Neural cell (in vitro differentiated cells): ENCODE measurements around the gene LBX2.

Experiments used
- CTCF ChIP-seq: fragments of 450-650 bp; IDR thresholded peaks from 2 replicates; pipeline ENCODE4 v1.5.1; 2014; ENCODE audit warnings: antibody characterized with exemption, mild to moderate bottlenecking, moderate library complexity; ENCODE audit not compliant: poor library complexity, severe bottlenecking
- EP300 ChIP-seq: fragments of 450-650 bp; conservative IDR thresholded peaks from 2 replicates; pipeline ENCODE4 v1.6.1; 2014; ENCODE audit warnings: antibody characterized with exemption, mild to moderate bottlenecking, moderate library complexity; ENCODE audit not compliant: poor library complexity, severe bottlenecking
- EZH2 ChIP-seq: fragments of 200-600, 300-800 bp; shearing (Covaris generic), sonication (generic); IDR thresholded peaks from 2 replicates; pipeline ENCODE4 v1.6.1; 2014; ENCODE audit warnings: antibody characterized with exemption, low read length, borderline replicate concordance, mild to moderate bottlenecking; ENCODE audit not compliant: insufficient read depth, poor library complexity, severe bottlenecking
- MXI1 ChIP-seq: fragments of 450-650 bp; conservative IDR thresholded peaks from 2 replicates; pipeline ENCODE4 v1.6.1; 2014; ENCODE audit warnings: antibody characterized with exemption, mild to moderate bottlenecking; ENCODE audit not compliant: poor library complexity, severe bottlenecking
- POLR2AphosphoS5 ChIP-seq: IDR thresholded peaks from 2 replicates; pipeline ENCODE4 v1.6.1; 2012
- RAD21 ChIP-seq: fragments of 450-650 bp; conservative IDR thresholded peaks from 2 replicates; pipeline ENCODE4 v1.6.1; 2014; ENCODE audit warnings: antibody characterized with exemption, mild to moderate bottlenecking, moderate library complexity
- REST ChIP-seq: IDR thresholded peaks from 2 replicates; pipeline ENCODE4 v1.6.1; 2012; ENCODE audit warnings: borderline replicate concordance
- SMC3 ChIP-seq: fragments of 450-650 bp; conservative IDR thresholded peaks from 2 replicates; pipeline ENCODE4 v1.6.1; 2014; ENCODE audit warnings: antibody characterized with exemption, mild to moderate bottlenecking, moderate library complexity; ENCODE audit not compliant: poor library complexity
- TAF1 ChIP-seq: IDR thresholded peaks from 2 replicates; pipeline ENCODE4 v1.6.1; 2012; ENCODE audit warnings: low read depth

- TF ChIP-seq EZH2 (no peak), SMC3 (no peak), REST (no peak), CTCF (no peak), MXI1 (no peak), EP300 (no peak), POLR2AphosphoS5 (no peak), RAD21 (no peak), TAF1 (no peak)
These were observed 720 bp downstream of the LBX2 start for GRCh38 chr2:74498500-74499266.
